Endothelial cell of umbilical vein (primary cell): ENCODE results near the gene SCYGR1.

Experiments used
- POLR2A ChIP-seq: IDR thresholded peaks from 2 replicates; pipeline ENCODE4 v1.6.1; 2012; ENCODE audit warnings: low read depth, mild to moderate bottlenecking, control low read depth, low read length
- POLR2AphosphoS5 ChIP-seq: IDR thresholded peaks from 2 replicates; pipeline ENCODE4 v1.6.1; 2012; ENCODE audit warnings: low read depth, mild to moderate bottlenecking, control low read depth, low read length, moderate library complexity; ENCODE audit not compliant: insufficient read depth
- TF ChIP-seq, protein P1 (sequence below), 2 donors: IDR thresholded peaks; 1 replicate in 1 of 2; 2 replicates in 1 of 2; pipeline ENCODE4 v1.5.1; 2011; ENCODE audit warnings: low read length in 2 of 2, mild to moderate bottlenecking in 2 of 2, moderate library complexity in 2 of 2, control low read depth in 1 of 2, inconsistent platforms in 1 of 2, low read depth in 1 of 2; ENCODE audit not compliant: insufficient read depth in 1 of 2; ENCODE audit errors: extremely low read depth in 1 of 2

DNA sequence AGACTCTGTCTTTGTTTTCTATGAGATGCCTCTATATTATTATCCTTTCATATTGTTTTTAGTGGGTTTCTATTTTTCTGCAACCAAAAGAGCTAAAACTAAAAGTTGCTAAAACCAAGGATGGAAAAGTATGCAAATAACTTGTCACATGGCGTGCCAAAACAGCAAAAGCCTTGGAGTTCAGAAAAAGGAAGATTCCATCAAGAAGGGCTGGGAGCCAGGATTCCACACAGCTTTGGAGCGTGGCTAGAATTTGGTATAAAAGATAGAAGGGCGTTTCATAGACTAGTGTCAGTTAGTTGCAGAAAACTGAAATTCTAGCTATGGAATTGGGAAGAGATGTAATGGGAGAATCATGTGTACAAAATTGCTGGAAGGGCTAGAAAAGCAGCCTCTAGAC, 4.1 kb downstream of the SCYGR1 start:
- TF ChIP-seq, protein P1, sequence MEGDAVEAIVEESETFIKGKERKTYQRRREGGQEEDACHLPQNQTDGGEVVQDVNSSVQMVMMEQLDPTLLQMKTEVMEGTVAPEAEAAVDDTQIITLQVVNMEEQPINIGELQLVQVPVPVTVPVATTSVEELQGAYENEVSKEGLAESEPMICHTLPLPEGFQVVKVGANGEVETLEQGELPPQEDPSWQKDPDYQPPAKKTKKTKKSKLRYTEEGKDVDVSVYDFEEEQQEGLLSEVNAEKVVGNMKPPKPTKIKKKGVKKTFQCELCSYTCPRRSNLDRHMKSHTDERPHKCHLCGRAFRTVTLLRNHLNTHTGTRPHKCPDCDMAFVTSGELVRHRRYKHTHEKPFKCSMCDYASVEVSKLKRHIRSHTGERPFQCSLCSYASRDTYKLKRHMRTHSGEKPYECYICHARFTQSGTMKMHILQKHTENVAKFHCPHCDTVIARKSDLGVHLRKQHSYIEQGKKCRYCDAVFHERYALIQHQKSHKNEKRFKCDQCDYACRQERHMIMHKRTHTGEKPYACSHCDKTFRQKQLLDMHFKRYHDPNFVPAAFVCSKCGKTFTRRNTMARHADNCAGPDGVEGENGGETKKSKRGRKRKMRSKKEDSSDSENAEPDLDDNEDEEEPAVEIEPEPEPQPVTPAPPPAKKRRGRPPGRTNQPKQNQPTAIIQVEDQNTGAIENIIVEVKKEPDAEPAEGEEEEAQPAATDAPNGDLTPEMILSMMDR (IDR thresholded peaks at IDR 0.05; ENCODE audit: extremely low read depth in 1 of 2, insufficient read depth in 1 of 2, low read depth in 1 of 2, low read length in 2 of 2): no peak
- no peak for TF ChIP-seq POLR2AphosphoS5
- TF ChIP-seq POLR2A: no peak
